ENCODE results near the gene EIF6.
A peak's percentile ranks its signal among the peaks of the same experiment; 100 is the strongest.

EIF6 gene

GRCh38 chr20:35290186-35290886, 5.8 kb upstream of the EIF6 start:
- FAIRE-seq (no peak), DNase-seq (ENCODE audit: insufficient read length, low spot score) (no peak)
- TF ChIP-seq PAX5 (IDR thresholded peaks at IDR 0.05; ENCODE audit: insufficient read depth, low read length, severe bottlenecking) (no peak), POU2F2 (IDR thresholded peaks at IDR 0.05; ENCODE audit: low read depth, low read length) (no peak), TAF1 (IDR thresholded peaks at IDR 0.05; ENCODE audit: low read depth, low read length) (no peak), POLR2AphosphoS5 (IDR thresholded peaks at IDR 0.05; ENCODE audit: low read depth, low read length) (no peak), SPI1 (IDR thresholded peaks at IDR 0.05; ENCODE audit: low read depth, low read length) (no peak), POLR2A (IDR thresholded peaks at IDR 0.05; ENCODE audit: low read depth, low read length) (no peak)

GRCh38 chr20:35288325-35289060, 3.9 kb upstream of the EIF6 start:
- DNase-seq (ENCODE audit: insufficient read length, low spot score), result no peak
- FAIRE-seq, result no peak
- TF ChIP-seq SPI1 (IDR thresholded peaks at IDR 0.05; ENCODE audit: low read depth, low read length) (no peak), PAX5 (IDR thresholded peaks at IDR 0.05; ENCODE audit: insufficient read depth, low read length, severe bottlenecking) (no peak), TAF1 (IDR thresholded peaks at IDR 0.05; ENCODE audit: low read depth, low read length) (no peak), POU2F2 (IDR thresholded peaks at IDR 0.05; ENCODE audit: low read depth, low read length) (no peak), POLR2A (IDR thresholded peaks at IDR 0.05; ENCODE audit: low read depth, low read length) (no peak), POLR2AphosphoS5 (IDR thresholded peaks at IDR 0.05; ENCODE audit: low read depth, low read length) (no peak)

GRCh38 chr20:35287509-35288324, 3.1 kb upstream of the EIF6 start:
- no peak for FAIRE-seq
- DNase-seq (ENCODE audit: insufficient read length, low spot score), result no peak

GRCh38 chr20:35286899-35287508, 2.4 kb upstream of the EIF6 start:
- FAIRE-seq (no peak), DNase-seq (ENCODE audit: insufficient read length, low spot score) (no peak)

More at GRCh38 chr20:35287509-35288324, 3.1 kb upstream of the EIF6 start:
- TF ChIP-seq POU2F2 (IDR thresholded peaks at IDR 0.05; ENCODE audit: low read depth, low read length) (no peak), POLR2AphosphoS5 (IDR thresholded peaks at IDR 0.05; ENCODE audit: low read depth, low read length) (no peak), POLR2A (IDR thresholded peaks at IDR 0.05; ENCODE audit: low read depth, low read length) (no peak), SPI1 (IDR thresholded peaks at IDR 0.05; ENCODE audit: low read depth, low read length) (no peak), TAF1 (IDR thresholded peaks at IDR 0.05; ENCODE audit: low read depth, low read length) (no peak), PAX5 (IDR thresholded peaks at IDR 0.05; ENCODE audit: insufficient read depth, low read length, severe bottlenecking) (no peak)

GRCh38 chr20:35286077-35286898, 1.7 kb upstream of the EIF6 start:
- DNase-seq (ENCODE audit: insufficient read length, low spot score), result no peak
- TF ChIP-seq PAX5 (IDR thresholded peaks at IDR 0.05; ENCODE audit: insufficient read depth, low read length, severe bottlenecking) (no peak), POU2F2 (IDR thresholded peaks at IDR 0.05; ENCODE audit: low read depth, low read length) (no peak), SPI1 (IDR thresholded peaks at IDR 0.05; ENCODE audit: low read depth, low read length) (no peak), POLR2A (IDR thresholded peaks at IDR 0.05; ENCODE audit: low read depth, low read length) (no peak), TAF1 (IDR thresholded peaks at IDR 0.05; ENCODE audit: low read depth, low read length) (no peak), POLR2AphosphoS5 (IDR thresholded peaks at IDR 0.05; ENCODE audit: low read depth, low read length) (no peak)
- FAIRE-seq, result no peak

More at GRCh38 chr20:35286899-35287508, 2.4 kb upstream of the EIF6 start:
- TF ChIP-seq POLR2A (IDR thresholded peaks at IDR 0.05; ENCODE audit: low read depth, low read length) (no peak), PAX5 (IDR thresholded peaks at IDR 0.05; ENCODE audit: insufficient read depth, low read length, severe bottlenecking) (no peak), POU2F2 (IDR thresholded peaks at IDR 0.05; ENCODE audit: low read depth, low read length) (no peak), POLR2AphosphoS5 (IDR thresholded peaks at IDR 0.05; ENCODE audit: low read depth, low read length) (no peak), TAF1 (IDR thresholded peaks at IDR 0.05; ENCODE audit: low read depth, low read length) (no peak), SPI1 (IDR thresholded peaks at IDR 0.05; ENCODE audit: low read depth, low read length) (no peak)

- TF ChIP-seq POU2F2 (IDR thresholded peaks at IDR 0.05; ENCODE audit: low read depth, low read length) (no peak), TAF1 (IDR thresholded peaks at IDR 0.05; ENCODE audit: low read depth, low read length) (no peak), SPI1 (IDR thresholded peaks at IDR 0.05; ENCODE audit: low read depth, low read length) (no peak), PAX5 (IDR thresholded peaks at IDR 0.05; ENCODE audit: insufficient read depth, low read length, severe bottlenecking) (no peak), POLR2AphosphoS5 (IDR thresholded peaks at IDR 0.05; ENCODE audit: low read depth, low read length) (no peak), POLR2A (IDR thresholded peaks at IDR 0.05; ENCODE audit: low read depth, low read length) (no peak)
- peak; percentile 20 for FAIRE-seq
- no peak for DNase-seq (ENCODE audit: insufficient read length, low spot score)
These were observed 1.2 kb upstream of the EIF6 start for GRCh38 chr20:35285806-35286076.

- TF ChIP-seq PAX5 (IDR thresholded peaks at IDR 0.05; ENCODE audit: insufficient read depth, low read length, severe bottlenecking) (no peak), TAF1 (IDR thresholded peaks at IDR 0.05; ENCODE audit: low read depth, low read length) (no peak), SPI1 (IDR thresholded peaks at IDR 0.05; ENCODE audit: low read depth, low read length) (no peak), POU2F2 (IDR thresholded peaks at IDR 0.05; ENCODE audit: low read depth, low read length) (no peak)
- peak; percentile 38 for FAIRE-seq
These were observed 627 bp upstream of the EIF6 start for GRCh38 chr20:35284992-35285805.

More at GRCh38 chr20:35284992-35285805, 627 bp upstream of the EIF6 start:
- no peak for DNase-seq (ENCODE audit: insufficient read length, low spot score)

All from GM12891 (cell line).